SW480 (cell line): ENCODE results near the gene PARP14.
"Not testable (repeated sequence)": the region's sequence is repeated elsewhere in the genome, so short reads cannot be mapped to it uniquely, and the experiment has no call there.

Experiments
- DNase-seq: peaks from one replicate; pipeline ENCODE4 v3.0.0-alpha.2; 2016; ENCODE audit warnings: low spot score

PARP14 gene

GRCh38 chr3:122680475-122681283 is at the start of gene PARP14:
PARP14 (plus strand) TSS chr3:122680839; CDS start chr3:122680884, 45 bp downstream.
- DNase-seq: peak; percentile 73

GRCh38 chr3:122635789-122636188 is 44.9 kb upstream of the PARP14 start:
- peak; percentile 23 for DNase-seq

GRCh38 chr3:122636697-122637096 is 43.9 kb upstream of the PARP14 start:
- no peak for DNase-seq

GRCh38 chr3:122640437-122640999 is 40.1 kb upstream of the PARP14 start:
- DNase-seq: no peak

- no peak for DNase-seq
Observed at GRCh38 chr3:122642935-122643334, 37.7 kb upstream of the PARP14 start.

GRCh38 chr3:122646146-122646988 is 34.3 kb upstream of the PARP14 start:
- no peak for DNase-seq

DNA sequence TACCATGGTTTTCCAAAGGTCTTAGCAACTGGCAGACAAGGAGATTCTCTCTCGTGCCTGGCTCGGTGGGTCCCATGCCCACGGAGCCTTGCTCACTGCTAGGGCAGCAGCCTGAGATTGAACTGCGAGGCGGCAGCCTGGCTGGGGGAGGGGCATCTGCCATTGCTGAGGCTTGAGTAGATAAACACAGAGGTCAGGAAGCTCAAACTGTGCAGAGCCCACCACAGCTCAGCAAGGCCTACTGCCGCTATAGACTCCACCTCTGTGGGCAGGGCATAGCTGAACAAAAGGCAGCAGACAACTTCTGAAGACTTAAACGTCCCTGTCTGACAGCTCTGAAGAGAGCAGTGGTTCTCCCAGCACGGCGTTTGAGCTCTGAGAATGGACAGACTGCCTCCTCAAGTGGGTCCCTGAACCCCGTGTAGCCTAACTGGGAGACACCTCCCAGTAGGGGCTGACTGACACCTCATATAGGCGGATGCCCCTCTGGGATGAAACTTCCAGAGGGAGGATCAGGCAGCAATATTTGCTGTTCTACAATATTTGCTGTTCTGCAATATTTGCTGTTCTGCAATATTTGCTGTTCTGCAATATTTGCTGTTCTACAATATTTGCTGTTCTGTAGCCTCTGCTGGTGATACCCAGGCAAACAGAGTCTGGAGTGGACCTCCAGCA is 29.3 kb upstream of the PARP14 start:
- not testable (repeated sequence) for DNase-seq

DNA sequence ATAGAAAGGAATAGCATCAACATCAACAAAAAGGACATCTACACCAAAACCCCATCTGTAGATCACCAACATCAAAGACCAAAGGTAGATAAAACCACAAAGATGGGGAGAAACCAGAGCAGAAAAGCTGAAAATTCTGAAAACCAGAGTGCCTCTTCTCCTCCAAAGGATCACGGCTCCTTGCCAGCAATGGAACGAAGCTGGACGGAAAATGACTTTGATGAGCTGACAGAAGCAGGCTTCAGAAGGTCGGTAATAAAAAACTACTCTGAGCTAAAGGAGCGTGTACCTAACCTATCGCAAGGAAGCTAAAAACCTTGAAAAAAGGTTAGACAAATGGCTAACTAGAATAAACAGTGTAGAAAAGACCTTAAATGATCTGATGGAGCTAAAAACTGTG is 28.7 kb upstream of the PARP14 start:
- DNase-seq: not testable (repeated sequence)

GRCh38 chr3:122658336-122658735 is 22.3 kb upstream of the PARP14 start:
- DNase-seq: not testable (repeated sequence)

GRCh38 chr3:122660297-122660974 is 20.2 kb upstream of the PARP14 start:
- no peak for DNase-seq

DNA sequence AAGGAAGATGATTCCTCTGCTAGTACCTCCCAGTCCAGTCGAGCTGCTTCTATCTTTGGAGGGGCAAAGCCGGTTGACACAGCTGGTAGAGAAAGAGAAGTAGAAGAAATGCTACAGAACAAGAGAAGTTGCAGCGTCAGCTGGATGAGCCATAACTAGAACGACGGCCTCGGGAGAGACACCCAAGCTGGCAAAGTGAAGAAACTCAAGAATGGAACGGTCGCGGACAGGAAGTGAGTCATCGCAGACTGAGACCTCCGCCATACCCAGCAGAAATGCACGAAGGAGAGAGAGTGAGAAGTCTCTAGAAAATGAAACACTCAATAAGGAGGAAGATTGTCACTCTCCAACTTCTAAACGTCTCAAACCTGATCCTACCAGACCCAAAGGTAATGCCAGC is 19.0 kb upstream of the PARP14 start:
- DNase-seq: no peak

GRCh38 chr3:122662505-122662904 is 18.1 kb upstream of the PARP14 start:
- DNase-seq: no peak

GRCh38 chr3:122665226-122665786 is 15.3 kb upstream of the PARP14 start:
- no peak for DNase-seq

DNA sequence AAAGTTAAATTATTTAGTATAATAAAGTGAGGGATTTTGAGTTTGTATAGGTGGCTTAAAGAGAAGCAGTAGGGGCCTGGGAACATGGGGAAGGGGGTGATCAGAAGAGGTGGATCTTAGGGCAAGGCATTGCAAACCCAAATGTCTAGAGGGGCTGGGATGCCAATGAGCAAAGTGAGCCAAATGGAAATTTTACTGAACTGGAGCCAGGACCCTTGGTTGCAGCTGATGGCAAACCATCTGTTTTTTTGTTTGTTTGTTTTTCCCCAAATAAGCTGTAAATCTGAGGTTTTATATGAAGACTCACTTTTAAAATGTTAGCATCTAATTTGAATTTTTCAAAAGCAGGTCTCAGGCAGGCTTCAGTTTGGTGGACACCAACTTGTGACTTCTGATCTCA is 14.8 kb upstream of the PARP14 start:
- no peak for DNase-seq

- peak; percentile 51 for DNase-seq
Observed at GRCh38 chr3:122668930-122669730, 11.5 kb upstream of the PARP14 start.

DNA sequence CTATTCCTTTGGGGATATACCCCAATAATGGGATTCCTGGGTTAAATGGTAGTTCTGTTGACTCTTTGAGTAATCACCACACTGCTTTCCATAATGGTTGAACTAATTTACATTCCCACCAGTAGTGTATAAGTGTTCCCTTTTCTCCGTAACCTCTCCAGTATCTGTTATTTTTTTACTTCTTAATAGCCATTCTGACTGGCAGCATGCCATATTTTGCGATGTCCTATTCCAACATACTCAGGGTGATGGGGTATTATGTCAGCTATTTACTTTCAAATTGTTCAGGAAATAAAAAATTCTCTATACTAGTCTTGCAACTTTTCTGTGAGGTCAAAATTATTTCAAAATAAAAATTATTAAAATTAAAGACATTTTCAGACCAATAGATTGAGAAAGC is 9.1 kb upstream of the PARP14 start:
- DNase-seq: no peak

DNA sequence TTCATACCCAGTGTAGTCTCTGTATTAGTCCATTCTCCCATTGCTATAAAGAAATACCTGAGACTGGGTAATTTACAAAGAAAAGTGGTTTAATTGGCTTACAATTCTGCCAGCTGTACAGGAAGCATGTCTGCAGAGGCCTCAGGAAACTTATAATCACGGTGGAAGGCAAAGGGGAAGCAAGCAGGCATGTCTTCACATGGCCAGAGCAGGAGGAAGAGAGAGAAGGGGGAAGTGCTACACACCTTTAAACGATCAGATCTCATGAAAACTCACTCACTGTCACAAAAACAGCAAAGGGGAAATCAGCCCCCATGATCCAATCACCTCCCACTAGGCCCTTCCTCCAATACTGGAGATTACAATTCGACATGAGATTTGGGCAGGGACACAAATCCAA is 6.3 kb upstream of the PARP14 start:
- no peak for DNase-seq

DNA sequence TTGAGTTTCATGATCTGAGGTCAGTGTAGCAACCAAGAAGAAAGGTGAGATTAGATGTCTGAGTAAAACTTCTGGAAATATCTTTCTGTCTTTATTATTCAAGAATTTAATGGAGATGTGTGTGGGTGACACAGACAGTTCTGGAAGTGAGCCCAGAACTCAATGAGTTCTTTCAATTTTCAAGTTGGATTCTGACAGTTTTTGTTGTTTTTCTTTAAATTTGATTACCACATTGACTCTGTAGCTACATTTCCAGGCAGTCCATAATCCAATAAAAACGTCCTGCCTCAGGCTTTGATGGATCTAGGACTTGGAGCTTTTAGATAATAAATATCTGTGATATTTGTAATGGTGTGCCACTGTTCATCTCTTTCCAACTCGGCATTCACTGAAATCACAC is 3.9 kb upstream of the PARP14 start:
- no peak for DNase-seq

GRCh38 chr3:122677216-122677615 is 3.4 kb upstream of the PARP14 start:
- no peak for DNase-seq

GRCh38 chr3:122678506-122678905 is 2.1 kb upstream of the PARP14 start:
- no peak for DNase-seq
